Measurements from ENCODE around the gene VSTM5.

- TF ChIP-seq CTCF (IDR thresholded peaks at IDR 0.05) (no peak), POLR2A (IDR thresholded peaks at IDR 0.05) (no peak)
These were observed 23.1 kb downstream of the VSTM5 start for GRCh38 chr11:93827363-93827762.

Measured in vagina (tissue), 2 donors.